Fibroblast of skin of back (primary cell): ENCODE results near the gene FBXO33. TPM values are rescaled to one million over a fixed set of nuclear protein-coding genes. Genes with fewer than 3 reads are reported as not detected.

Experiments used
- DNase-seq: peaks from one replicate; pipeline ENCODE4 v3.0.0-alpha.2; 2013
- polyA plus RNA-seq, 2 experiments: library from polyadenylated mRNA; unstranded; fragments of 120-200 nt; gene quantifications; one replicate each; pipeline ENCODE4 v1.2.1, GENCODE V29; 2013; ENCODE audit not compliant: insufficient read length in 2 of 2

Gene FBXO33, protein sequence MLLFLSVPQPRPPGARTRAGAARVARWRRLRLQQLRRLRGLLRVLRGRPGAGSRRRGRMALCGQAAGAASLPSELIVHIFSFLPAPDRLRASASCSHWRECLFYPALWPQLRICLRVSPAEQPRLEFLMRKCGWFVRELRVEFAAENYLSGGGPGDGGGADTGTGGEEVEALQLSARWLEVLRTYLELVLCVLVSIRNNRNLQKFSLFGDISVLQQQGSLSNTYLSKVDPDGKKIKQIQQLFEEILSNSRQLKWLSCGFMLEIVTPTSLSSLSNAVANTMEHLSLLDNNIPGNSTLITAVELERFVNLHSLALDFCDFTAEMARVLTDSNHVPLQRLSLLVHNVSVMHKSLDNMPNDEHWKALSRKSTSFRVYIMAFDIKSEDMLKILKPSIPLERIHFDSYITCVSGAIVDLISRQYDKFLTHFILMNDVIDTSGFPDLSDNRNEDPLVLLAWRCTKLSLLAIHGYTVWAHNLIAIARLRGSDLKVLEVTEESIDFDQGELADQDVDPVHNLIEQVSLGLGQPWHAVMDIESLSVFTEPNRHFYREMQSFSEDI
- polyA plus RNA-seq (2013, experiment 1 of 2; ENCODE audit: insufficient read length) = 6.6 TPM
- polyA plus RNA-seq (2013, experiment 2 of 2; ENCODE audit: insufficient read length) = 6.5 TPM

- peak; percentile 95 for DNase-seq
Measured at GRCh38 chr14:39432179-39432618, at the start of gene FBXO33. Gene FBXO33, minus strand, starts transcription at chr14:39432433. Its CDS starts 271 bp downstream, at chr14:39432162.

GRCh38 chr14:39474416-39474911, 42.2 kb upstream of the FBXO33 start:
- no peak for DNase-seq

GRCh38 chr14:39472078-39472477, 39.8 kb upstream of the FBXO33 start:
- no peak for DNase-seq

DNA sequence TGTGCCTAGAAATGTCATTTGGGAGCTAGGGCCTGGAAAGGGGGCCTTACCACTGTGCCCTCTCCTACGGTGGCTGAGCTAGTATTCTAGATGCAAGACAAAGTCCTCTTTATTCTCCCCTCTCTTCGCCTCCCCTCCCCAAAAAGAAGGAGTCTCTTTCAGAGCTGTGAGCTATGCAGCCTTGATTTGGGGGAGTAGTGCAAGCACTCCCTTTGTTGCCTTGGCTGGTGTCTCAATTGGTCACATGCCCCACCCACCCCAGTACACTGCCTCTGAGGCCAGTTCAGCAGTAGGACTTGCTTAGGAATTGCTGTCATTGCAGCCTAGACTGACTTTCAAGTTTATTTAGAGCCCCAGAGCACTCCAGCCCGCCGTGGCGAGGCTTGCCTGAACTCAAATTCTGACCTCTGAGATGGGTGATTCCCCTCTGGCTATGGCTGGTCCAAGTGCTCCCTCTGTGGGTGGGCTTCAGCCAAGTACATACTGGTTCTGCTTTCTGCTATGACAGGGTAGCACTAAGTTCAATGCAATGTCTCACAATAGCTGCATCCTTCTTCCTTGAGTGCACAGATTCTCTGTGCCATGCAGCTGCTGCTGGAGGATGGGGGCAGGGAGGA, 37.0 kb upstream of the FBXO33 start:
- peak; percentile 14 for DNase-seq

- DNase-seq = peak; percentile 33
Measured at GRCh38 chr14:39467889-39468524, 35.8 kb upstream of the FBXO33 start.

GRCh38 chr14:39459795-39460478, 27.7 kb upstream of the FBXO33 start:
- DNase-seq = no peak

GRCh38 chr14:39456702-39457250, 24.5 kb upstream of the FBXO33 start:
- no peak for DNase-seq

DNA sequence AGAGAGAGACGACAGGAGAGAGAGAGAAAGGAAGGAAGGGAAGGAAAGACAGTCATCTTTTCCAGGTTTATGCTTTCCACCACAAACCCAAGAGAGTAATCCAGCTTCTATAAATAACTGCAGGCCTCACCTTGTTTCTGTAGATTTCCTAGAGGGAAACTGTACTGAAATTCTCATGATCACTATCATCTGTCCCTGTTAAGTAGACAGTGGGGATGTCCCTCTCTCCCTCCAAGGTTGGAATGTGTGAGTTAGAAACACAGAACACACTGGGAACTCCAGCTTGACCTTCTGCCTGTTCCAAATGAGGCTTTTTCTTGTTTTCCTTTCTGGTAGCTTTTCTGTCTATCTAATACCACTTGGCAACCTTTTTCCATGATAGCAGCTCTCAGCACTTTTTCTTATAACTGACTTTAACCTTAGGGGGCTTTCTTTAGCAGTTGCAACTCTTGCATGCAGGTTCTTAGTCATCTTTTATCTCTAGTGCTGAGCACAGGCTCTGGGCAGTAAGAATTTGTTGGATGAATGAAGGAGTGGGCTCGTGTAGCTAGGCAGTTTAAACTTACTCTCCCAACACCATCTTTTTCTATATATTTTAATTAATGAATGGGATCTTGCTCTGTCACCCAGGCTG, 22.8 kb upstream of the FBXO33 start:
- no peak for DNase-seq

DNA sequence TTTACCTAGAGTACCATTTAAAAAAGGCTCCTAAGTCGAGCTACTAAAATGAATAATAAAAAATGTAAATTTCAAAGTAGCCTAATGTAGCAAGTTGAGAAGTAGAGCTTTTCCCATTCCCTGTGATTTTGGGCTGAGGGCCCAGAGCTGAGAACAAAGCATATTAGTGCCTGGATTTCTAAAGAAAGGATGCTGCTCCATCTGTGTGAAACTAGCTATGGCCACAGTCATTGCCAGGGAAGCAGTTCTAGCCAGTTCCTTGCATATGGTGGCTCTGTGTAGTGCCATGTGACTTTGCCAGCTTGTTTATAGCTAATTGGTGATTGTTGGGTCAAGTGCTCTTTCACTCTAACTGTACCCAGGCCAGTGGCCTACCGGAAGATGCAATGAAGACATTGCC, 20.4 kb upstream of the FBXO33 start:
- DNase-seq = no peak

- DNase-seq = no peak
Measured at GRCh38 chr14:39451811-39452210, 19.6 kb upstream of the FBXO33 start.

DNA sequence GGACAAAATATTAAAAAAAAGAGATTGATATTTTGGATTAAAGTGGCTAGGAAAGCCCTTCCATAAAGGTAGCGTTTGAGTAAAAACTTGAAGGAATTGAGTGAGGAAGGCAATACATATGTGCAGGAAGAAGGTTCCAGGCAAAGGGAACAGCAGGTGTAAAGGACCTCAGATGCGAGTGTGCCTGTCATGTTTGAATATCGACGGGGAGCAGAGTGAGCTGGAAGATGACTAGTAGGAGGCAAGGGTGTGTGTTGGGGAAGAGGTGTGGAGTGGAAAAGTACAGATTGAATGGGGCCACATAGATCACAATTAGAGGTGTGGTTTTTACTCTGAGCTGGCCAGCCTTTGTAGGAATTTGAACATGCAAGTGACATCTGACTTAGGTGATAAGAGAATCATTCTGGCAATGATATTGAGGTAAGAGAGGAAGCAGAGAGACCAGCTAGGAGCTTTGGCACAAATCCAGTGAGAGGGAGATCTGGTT, 15.0 kb upstream of the FBXO33 start:
- DNase-seq = no peak

DNA sequence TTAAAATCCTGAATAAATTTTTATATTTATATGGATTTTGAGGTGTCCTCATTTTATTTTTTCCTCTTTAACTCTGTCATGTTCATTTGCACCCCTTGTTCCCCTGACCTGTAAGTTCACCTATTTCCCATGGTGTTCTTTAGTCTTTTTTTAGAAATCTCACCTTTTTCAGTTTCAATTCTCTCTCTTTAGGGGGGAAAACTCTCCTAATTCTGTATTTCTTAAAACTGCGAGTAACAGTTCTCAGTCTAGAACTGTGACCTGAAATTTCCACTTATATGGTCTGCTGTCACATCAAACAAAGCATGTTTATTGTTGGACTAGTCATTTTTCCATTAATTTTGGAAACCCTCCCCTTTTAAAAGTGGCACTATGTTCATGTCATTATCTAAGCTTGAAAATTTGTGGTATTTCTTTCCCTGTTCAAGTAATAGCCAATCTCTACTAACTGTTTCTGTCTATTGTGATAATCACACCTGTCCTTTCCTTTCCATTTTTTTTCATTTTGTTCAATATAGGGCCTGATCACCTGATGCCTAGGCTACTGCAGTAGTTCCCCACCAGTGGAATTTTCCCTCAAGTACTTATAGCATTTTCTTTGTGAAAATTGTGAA, 14.0 kb upstream of the FBXO33 start:
- no peak for DNase-seq

DNA sequence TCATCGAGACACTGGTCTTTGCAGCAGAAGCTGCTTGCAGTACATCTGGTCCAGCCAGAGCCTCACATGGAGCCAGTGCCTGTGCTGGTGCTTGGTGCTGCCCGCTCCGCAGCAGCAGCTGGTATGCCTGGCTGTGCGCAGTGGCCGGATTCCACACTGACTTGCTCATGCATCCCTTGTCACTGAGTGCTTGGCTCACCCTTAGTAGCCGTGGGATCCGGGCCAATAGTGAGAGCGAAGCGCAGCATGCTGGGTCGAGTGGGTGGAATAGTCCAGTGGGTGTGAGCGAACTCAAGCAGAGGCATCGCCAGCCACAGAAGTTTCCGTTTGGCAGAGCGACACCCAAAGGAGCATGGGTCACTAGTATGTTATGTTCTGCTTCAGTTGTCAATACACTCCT, 10.1 kb upstream of the FBXO33 start:
- no peak for DNase-seq

GRCh38 chr14:39441805-39442204, 9.6 kb upstream of the FBXO33 start:
- no peak for DNase-seq

DNA sequence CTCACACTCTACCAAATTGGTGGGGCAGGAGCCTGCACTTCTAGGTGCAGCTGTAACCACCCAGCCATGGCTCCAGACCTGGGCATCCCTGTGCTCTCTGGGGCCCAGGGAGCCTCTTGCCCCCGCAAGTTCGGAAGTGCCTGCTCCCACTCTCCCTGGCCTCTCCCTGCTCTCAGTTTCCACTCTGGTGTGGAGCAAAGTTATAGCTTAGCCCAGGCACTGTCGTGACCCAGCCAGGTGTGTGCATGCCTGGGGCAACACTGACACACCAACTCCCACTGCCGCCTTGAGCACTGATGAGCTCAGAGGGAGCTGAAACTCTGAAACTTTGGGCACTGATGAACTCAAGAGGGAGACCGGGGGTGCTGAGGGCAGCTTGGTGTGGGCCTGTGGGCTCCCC, 8.7 kb upstream of the FBXO33 start:
- DNase-seq = no peak

- DNase-seq = no peak
Measured at GRCh38 chr14:39435241-39435640, 3.0 kb upstream of the FBXO33 start.

DNA sequence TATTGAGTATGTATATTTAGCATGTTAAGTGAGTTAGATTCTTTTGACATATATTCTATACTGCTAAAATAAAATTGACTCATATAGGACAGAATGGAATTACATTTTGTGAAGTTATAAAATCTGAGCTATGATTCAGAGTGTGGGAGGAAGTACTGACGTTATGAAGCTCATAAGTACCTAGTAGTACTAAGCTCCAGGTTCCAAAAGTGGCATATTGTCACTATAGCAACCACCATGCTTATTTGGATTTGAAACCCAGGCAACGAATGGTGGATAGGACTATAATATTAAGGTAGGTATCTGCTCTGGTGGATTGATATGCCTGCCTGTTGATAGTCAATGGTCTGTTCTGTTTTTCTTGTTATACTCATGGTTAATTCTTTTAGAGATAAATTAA, 2.2 kb upstream of the FBXO33 start:
- no peak for DNase-seq

GRCh38 chr14:39433452-39433813, 1.2 kb upstream of the FBXO33 start:
- no peak for DNase-seq

DNA sequence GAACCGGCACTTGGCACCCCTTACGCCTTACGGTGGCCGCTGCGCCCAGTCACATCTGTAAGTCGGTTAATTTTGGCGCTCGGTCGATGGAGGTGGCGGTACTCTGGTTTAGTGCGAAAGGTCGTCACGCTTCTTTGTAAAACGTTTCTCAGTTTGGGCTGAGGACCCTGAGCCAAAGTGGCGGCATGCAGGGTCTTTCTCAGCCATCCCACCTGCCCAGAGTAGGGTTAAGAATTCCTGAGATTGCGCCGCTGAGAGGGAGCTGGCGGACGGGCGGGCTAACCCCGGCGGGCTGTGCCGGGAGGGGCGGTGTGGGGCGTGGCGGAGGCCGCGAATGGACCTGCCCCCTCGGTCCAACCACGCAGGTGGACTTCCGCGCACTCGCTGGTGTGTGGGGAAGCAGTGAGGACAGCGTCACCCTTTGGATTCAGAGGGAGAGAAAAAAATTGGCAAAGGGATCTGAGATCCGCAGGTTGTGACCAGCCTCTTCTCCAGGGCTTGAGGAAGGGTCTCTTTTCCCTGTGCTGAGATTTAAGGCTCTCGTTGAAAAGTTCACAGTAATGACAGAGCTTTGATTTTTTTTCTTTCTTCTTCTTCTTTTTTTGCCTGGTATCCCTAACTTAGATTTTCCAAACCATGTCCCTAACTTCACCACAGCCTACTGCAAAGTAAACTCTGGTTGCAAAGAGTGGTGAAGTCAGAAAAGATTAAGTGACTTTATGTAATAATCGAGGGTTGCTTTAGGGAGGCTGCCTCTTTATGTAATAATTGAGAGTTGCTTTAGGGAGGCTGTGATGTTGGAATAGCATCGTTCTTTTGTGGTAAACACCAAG, 602 bp upstream of the FBXO33 start:
- DNase-seq = peak; percentile 63
